NCI-H128 (cell line): Measurements from ENCODE around the gene RGS3.
"Not testable (repeated sequence)": the region's sequence is repeated elsewhere in the genome, so short reads cannot be mapped to it uniquely, and the experiment has no call there.

Source experiments
- DNase-seq: peaks from one replicate; lab custom pipeline; 2025; ENCODE audit not compliant: unreplicated experiment; lab: John Stamatoyannopoulos, UW

Gene RGS3

GRCh38 chr9:113631137-113631765 lies 167.7 kb downstream of the RGS3 start:
- DNase-seq, result no peak

- DNase-seq, result no peak
Observed at GRCh38 chr9:113631871-113632665, 168.5 kb downstream of the RGS3 start.

- no peak for DNase-seq
Observed at GRCh38 chr9:113632776-113633590, 169.5 kb downstream of the RGS3 start.

- no peak for DNase-seq
Observed at GRCh38 chr9:113633782-113634595, 170.5 kb downstream of the RGS3 start.

DNA sequence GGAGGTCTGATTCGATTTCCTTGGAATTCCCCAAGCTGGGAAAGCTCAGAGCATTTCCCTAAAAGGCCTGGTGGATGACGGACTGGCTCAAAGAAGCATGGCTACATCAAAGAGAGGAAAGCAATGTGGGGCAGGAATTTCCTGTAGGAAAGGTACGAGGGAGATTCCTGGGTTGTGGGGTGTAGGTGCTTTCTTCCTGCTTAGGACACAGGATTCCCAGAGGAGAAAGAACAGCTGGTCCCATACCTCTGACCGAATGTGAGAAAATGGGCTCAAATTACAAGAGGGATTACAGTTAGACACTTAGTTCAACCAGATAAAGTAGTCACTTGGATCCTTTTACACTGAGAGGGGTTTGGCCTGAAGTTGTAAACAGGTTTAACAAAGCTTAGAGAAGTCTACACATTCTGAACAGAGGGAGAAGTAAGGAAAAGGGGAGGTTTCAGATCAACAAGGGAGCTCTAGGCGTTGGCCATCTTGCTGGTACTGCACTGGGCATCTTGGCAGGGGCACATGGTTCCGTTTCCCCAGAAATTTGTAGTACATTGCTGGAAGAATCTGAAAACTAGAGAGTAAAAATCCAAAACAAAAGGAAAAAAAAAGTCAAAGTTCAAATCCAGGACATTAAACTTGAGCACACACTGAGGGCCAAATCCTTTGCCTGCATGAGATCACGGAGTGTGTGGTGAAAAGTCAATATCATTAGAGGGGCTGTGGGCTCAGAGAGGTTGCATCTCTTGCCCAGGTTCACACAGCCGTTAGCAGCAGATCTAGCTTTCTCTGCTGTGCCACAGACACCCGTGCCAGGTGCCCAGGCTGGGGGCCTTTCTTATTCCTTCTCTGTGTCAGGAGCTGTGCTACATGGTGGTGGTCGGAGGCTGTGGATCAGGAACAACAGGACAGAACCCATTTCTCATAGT lies 171.3 kb downstream of the RGS3 start:
- DNase-seq, result no peak

GRCh38 chr9:113635586-113635985 lies 172.1 kb downstream of the RGS3 start:
- no peak for DNase-seq

DNA sequence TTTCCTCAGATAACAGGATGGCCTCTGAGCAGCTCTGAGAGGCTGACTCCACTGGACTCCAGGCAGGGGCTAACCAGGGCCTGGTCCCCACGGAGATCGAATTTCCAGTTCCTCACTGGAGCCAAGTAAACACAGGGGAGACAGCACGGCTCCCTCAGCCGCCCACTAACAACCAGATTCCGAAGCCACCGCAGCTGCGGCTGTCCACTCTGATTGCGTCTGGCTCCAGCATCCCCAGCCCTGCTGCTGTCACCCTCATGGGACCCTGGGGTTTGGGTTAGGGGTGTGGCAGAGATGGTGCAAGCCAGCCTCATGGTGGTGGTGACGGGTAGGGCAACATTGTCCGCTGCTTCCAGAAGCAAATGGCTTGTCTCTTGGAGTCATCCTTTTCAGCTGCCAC lies 172.6 kb downstream of the RGS3 start:
- DNase-seq, result no peak

DNA sequence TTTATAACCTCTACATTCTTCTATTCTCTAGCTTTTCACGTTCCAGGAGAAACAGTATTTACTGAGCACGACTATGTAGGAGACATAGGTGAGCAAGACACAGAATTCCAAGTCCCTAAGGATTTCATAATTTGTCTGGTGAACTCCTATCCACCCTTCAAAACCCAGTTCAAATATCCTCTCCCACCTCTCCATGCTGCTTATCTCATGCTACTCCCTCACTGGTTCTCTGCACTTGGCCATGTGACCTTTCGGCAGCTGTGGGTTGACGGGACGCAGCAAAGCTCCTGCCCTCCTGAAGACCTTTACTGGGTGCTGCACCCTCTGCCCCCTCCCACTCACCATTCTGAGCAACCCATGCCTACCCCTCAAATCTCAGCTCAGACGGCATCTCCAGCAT lies 173.2 kb downstream of the RGS3 start:
- DNase-seq, result no peak

- no peak for DNase-seq
Observed at GRCh38 chr9:113638490-113638889, 175.0 kb downstream of the RGS3 start.

DNA sequence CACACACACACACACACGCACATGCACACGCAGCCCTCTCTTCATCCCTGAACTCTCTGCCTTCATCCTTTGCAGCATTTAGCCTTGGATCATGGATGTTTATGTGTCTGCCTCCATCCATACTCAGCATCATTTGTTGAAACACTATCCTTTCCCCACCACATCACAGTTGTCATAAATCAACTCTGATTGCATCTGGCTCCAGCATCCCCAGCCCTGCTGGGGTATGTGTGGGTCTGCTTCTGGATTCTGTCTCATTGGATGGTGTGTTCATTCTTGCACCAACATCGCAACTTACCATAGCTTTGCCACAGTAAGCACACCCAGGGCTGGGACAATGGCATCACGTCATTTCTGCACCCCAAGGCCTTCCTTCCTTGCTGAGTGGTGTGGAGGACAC lies 175.4 kb downstream of the RGS3 start:
- DNase-seq, result no peak

DNA sequence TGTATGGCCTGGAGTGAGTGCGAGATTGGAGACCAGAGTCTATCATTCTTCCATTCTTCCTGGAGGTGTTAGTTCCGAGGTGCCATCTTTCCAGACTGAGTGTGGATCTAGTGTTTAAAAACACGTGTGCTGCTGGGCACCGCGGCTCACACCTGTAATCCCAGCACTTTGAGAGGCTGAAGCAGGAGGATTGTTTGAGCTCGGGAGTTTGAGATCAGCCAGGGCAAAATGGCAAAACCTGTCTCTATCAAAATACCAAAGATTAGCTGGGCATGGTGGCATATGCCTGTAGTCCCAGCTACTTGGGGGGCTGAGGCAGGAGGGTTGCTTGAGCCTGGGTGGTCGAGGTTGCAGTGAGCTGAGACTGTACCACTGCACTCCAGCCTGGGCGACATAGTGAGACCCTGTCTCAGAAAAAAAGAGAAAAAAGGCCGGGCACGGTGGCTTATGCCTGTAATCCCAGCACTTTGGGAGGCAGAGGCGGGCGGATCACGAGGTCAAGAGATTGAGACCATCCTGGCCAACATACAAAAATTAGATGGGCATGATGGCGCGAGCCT lies 176.0 kb downstream of the RGS3 start:
- not testable (repeated sequence) for DNase-seq

- no peak for DNase-seq
Observed at GRCh38 chr9:113640418-113640817, 176.9 kb downstream of the RGS3 start.

GRCh38 chr9:113641100-113641885 lies 177.8 kb downstream of the RGS3 start:
- no peak for DNase-seq

DNA sequence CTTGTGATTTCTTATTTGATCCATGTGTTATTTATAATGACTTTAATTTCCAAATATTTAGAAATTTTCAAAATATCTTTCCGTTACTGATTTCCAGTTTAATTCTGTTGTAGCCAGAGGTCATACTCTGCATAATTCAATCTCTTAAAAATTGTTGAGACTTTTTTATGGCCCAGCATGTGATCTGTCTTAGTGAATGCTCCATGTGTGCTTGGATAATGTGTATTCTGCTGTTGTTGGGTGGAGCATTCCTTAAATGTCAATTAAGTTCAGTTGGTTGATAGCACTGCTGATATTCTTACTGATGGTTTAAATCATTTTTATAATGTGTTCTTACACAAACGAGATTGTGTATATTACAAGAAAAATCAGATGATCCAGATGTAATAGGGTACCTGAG lies 180.8 kb downstream of the RGS3 start:
- DNase-seq, result no peak

- no peak for DNase-seq
Observed at GRCh38 chr9:113645227-113645977, 181.9 kb downstream of the RGS3 start.

- DNase-seq, result no peak
Observed at GRCh38 chr9:113645978-113646253, 182.4 kb downstream of the RGS3 start.

DNA sequence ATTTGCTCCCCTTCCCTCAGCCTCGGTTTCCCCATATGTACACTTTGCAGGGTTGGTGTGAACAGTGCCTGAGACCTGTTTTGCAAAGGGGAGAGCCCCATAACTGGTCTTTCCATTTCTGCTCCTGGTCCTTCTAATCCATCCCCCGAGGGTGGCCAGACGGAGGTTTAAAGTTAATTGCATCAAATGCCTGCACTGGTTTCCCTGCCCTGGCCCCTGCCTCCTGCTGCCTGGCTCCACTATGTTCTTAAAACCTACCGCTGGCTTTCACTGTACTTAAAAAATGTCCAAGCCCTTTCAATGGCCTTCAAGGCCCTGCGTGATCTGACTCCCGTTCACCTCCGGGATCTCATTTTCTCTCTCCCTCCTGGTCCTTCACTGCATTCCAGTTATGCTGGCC lies 183.0 kb downstream of the RGS3 start:
- DNase-seq, result no peak
